GM12874 (cell line): ENCODE measurements around the gene DUSP9.

Experiments
- TF ChIP-seq, protein P1 (sequence below): IDR thresholded peaks from 2 replicates; pipeline ENCODE4 v1.5.1; 2011; ENCODE audit warnings: low read depth, mild to moderate bottlenecking, control low read depth, low read length, moderate library complexity; ENCODE audit not compliant: insufficient read depth

Gene DUSP9

DNA sequence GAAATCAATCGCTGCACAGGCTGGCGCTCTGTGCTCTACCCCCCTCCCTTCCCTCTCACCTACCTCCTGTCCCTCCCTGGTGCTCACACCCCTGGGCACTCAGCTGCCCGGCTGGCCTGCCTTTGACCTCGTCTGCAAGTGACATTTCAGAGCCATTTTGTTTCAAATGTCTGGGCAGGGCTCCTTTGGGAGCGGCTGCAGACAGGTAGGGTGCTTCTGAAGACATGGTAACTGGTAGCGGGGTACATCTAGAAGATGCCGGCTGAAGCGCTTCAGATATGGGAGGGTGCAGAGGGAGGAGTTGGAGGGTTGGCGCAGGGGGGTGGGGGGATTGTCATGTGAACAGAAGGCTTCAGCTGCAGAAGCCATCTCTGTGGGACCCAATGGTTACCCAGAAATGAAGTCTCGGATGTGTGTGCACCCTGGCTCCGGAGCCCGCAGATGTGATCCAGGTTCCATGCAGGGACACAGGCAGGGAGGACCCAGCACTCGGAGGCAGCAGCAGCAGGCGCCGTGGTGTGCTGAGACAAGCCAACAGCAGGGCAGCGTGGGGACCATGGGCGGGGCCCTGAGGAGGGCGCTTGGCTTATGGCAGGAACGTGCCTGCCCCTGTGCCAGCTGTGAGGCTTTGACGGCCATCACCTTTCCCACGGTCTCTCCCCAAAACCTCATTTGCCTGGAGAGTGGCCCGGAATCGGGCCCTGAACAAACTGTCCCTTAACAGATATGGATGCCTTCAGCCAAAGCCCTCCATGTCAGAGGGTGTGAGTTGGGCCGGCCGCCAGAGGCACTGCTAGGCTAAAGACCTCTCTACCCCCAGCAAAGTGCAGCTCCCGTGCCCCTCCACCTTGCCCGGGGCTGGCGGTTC lies 7.6 kb upstream of the DUSP9 start:
- TF ChIP-seq, protein P1, sequence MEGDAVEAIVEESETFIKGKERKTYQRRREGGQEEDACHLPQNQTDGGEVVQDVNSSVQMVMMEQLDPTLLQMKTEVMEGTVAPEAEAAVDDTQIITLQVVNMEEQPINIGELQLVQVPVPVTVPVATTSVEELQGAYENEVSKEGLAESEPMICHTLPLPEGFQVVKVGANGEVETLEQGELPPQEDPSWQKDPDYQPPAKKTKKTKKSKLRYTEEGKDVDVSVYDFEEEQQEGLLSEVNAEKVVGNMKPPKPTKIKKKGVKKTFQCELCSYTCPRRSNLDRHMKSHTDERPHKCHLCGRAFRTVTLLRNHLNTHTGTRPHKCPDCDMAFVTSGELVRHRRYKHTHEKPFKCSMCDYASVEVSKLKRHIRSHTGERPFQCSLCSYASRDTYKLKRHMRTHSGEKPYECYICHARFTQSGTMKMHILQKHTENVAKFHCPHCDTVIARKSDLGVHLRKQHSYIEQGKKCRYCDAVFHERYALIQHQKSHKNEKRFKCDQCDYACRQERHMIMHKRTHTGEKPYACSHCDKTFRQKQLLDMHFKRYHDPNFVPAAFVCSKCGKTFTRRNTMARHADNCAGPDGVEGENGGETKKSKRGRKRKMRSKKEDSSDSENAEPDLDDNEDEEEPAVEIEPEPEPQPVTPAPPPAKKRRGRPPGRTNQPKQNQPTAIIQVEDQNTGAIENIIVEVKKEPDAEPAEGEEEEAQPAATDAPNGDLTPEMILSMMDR: no peak

DNA sequence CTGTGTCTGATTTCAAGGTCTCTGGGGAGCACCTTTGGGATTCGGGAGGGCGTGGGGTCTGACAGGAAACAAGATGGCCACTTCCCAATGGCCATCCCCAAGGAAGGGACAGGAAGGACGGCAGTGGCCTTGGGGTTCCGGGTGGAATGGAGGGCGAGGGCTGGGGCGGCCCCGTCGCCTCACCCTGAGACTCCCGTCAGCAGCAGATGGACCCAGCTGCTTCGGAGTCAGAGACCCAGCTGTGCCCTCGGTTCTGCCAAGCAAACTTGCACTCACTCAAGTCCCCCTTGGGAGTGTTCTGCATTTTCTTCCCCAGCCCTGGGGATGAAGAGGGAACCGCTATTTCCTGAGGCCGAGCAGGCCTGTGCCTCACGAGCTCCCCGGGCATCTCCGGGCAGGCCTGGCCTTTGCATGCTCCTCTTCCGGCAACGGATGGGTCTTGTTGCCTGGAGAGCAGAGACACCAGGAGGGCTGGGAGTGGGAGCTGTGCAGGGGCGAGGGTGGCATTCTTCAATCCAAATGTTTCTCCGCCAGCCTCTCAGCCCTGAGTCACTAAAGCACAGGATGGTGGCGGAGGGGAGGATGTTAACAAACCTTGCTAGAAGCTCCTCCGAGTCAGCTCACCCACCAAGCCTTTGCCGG lies 6.8 kb upstream of the DUSP9 start:
- TF ChIP-seq, protein P1: no peak

DNA sequence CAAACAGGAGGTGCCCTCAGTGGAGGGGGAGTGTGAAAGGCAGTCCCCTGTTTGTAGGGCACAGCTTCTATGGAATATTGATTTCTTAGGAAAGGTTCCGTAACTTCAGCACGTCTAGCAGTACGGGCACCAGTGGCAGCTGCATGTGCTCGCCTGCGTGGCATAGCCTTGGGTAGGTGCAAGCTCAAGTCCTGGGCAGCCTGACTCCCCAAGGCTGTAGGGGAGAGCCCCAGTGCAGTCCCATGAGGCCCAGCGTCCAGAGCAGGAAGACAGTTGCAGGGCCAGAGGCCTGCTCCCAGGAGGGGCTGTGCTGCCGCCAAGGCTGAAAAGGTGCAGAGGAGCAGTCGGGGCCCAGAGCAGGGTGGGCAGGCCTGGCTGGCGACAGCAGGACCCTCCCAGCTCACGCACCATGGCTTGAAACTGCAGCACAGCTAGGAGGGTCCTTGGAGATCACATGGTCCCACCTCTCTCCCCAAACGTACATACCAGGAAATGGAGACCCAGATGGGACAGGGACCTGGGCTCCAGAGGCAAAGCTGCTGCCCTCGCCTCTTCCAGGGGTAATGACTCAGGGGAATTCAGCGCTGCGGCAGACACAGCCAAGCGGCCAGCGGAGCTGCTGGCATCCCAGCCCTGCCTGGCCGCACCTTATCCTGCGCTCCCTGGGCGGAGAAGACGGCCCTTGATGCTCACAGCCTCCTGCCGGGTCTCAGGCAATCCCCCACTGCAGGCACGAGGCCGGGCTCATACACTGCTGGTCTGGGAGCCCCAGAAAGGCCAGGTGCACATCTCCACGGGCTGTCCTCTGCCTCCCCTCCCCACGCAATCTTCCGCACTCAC lies 6.0 kb upstream of the DUSP9 start:
- TF ChIP-seq, protein P1: no peak

DNA sequence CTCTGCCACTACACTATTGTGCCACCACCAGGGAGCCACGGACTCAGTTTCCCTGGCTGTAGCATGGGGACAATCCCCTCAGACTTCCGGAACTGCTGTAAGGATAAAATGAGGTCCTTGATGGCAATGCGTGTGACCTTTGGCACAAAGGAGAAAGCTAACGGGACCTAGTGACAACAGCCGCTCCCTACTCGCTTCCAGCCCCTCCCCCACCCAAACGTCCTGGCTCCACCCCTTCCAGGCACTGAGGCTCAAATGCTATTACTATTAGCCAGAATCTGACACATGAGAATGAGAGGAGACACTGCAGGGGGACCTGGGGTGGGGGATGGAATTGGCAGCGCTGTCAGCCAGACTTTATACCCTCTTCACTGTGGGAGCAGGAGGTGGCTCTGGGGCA lies 5.4 kb upstream of the DUSP9 start:
- TF ChIP-seq, protein P1: no peak

DNA sequence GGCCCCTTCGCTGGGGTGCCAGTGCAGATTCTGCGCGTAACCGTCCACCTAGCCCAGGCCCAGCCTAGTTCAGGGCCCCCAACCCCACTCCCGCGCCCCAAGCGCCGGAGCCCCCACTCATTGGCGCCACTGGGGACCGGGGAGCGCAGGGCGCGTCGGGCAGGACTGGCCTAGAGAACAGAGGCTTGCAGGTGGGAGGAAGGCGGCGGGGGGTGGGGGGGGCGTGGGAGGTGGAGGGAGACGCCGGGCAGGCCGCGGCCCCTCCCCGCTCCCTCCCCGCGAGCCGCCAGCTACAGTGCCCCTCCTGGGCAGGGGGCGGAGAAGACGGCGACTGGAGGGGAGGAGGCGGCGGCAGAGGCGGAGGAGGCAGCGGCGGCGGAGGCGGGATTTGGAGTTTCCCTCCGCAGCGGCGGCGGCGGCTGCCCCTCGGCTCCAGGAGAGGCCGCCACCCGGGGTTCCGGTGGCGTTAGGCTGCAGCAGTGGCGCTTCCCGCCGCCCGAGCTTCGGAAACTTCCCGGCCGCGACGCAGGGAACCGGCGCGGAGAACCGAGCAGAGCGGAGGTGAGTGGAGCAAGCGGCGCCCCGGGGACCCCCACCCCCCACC lies 4.8 kb upstream of the DUSP9 start:
- TF ChIP-seq, protein P1: no peak

DNA sequence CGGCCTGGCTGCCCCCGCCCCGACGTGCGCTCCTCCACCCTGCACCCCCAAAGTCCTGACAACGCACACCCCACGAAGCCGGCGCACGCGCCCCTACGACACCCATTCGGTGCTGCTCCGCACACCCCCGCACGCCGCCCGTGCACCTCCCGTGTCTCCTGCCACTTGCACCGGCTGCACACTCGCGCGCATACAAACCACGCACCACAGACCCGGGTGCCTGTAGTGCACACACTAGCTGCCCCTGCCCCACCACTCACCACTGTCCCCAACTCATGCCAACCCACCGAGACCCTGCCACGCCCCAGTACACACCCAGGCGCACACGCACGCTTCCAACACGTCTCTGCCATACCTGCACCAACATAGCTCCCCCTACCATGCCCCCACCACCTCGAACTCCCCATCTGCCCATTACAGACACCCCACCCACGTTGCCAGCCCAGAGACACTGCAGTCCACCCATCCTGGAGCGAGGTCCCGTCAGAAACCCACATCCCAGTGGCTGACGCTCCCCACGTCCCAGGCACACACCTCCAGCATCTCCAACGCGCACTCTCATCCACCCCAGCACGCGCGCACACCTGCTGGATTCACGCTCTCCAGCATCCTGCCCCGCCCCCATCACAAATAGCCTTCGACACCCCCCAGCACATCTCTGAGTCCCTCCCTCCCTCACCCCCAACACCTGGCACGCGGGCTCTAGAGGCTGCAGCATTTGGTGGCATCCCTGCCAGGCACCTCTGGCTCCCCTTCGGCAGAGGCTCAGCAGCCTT lies 4.2 kb upstream of the DUSP9 start:
- TF ChIP-seq, protein P1: no peak
